Type B pancreatic cell (in vitro differentiated cells): ENCODE results near the gene NTSR2. TPM values are rescaled to one million over a fixed set of nuclear protein-coding genes. Genes with fewer than 3 reads are reported as not detected.

ENCODE experiments used
- DNase-seq: peaks from one replicate; pipeline ENCODE4 v3.0.0; 2021; ENCODE audit warnings: mixed read lengths; ENCODE audit not compliant: unreplicated experiment; ENCODE audit errors: extremely low spot score
- H3K27ac Mint-ChIP-seq: 2 replicates; pipeline ENCODE4 v1.8.0; 2021; ENCODE audit warnings: mild to moderate bottlenecking, mixed read lengths
- H3K27me3 Mint-ChIP-seq: 2 replicates; pipeline ENCODE4 v1.8.0; 2021; ENCODE audit warnings: mixed read lengths
- H3K36me3 Mint-ChIP-seq: 2 replicates; pipeline ENCODE4 v1.8.0; 2021; ENCODE audit warnings: mixed read lengths
- H3K4me1 Mint-ChIP-seq: one replicate; pipeline ENCODE4 v1.8.0; 2021; ENCODE audit warnings: mixed read lengths; ENCODE audit not compliant: unreplicated experiment
- H3K4me3 Mint-ChIP-seq: 2 replicates; pipeline ENCODE4 v1.8.0; 2021; ENCODE audit warnings: mild to moderate bottlenecking, mixed read lengths
- H3K9me3 Mint-ChIP-seq: 2 replicates; pipeline ENCODE4 v1.8.0; 2021; ENCODE audit warnings: mixed read lengths
- total RNA-seq: library from RNA; stranded (reverse); gene quantifications from 2 replicates; pipeline ENCODE4 v1.2.1, GENCODE V29; 2021; ENCODE audit warnings: low replicate concordance
- TF ChIP-seq, protein P1 (sequence below): fragments of 200-600 bp; sonication (generic); conservative IDR thresholded peaks from 2 replicates; pipeline ENCODE4 v1.5.0; 2021; ENCODE audit warnings: antibody characterized with exemption, mild to moderate bottlenecking

NTSR2 gene
- total RNA-seq, 1 donor from 2014 or later = not detected

- Mint-ChIP-seq H3K36me3 (no peaks in the 10 kb centered on the region), H3K4me3 (no peak overlapping the region), H3K27ac (no peak overlapping the region), H3K27me3 (no peaks in the 10 kb centered on the region), H3K9me3 (no peaks in the 10 kb centered on the region), H3K4me1 (peaks cover 6% of the 10 kb centered on the region)
- no peak for DNase-seq
- TF ChIP-seq, protein P1, sequence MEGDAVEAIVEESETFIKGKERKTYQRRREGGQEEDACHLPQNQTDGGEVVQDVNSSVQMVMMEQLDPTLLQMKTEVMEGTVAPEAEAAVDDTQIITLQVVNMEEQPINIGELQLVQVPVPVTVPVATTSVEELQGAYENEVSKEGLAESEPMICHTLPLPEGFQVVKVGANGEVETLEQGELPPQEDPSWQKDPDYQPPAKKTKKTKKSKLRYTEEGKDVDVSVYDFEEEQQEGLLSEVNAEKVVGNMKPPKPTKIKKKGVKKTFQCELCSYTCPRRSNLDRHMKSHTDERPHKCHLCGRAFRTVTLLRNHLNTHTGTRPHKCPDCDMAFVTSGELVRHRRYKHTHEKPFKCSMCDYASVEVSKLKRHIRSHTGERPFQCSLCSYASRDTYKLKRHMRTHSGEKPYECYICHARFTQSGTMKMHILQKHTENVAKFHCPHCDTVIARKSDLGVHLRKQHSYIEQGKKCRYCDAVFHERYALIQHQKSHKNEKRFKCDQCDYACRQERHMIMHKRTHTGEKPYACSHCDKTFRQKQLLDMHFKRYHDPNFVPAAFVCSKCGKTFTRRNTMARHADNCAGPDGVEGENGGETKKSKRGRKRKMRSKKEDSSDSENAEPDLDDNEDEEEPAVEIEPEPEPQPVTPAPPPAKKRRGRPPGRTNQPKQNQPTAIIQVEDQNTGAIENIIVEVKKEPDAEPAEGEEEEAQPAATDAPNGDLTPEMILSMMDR = no peak
Observed at GRCh38 chr2:11699686-11700670, 30.0 kb upstream of the NTSR2 start.

GRCh38 chr2:11698009-11698922 is 28.3 kb upstream of the NTSR2 start:
- no peak overlapping the region for H3K4me3 Mint-ChIP-seq
- no peaks in the 10 kb centered on the region for H3K27me3 Mint-ChIP-seq
- no peaks in the 10 kb centered on the region for H3K36me3 Mint-ChIP-seq
- H3K27ac Mint-ChIP-seq = no peak overlapping the region
- TF ChIP-seq, protein P1 = no peak
- H3K4me1 Mint-ChIP-seq = peaks cover 6% of the 10 kb centered on the region
- no peaks in the 10 kb centered on the region for H3K9me3 Mint-ChIP-seq
- no peak for DNase-seq

- H3K27me3 Mint-ChIP-seq = no peaks in the 10 kb centered on the region
- H3K4me1 Mint-ChIP-seq = peaks cover 10% of the 10 kb centered on the region
- TF ChIP-seq, protein P1 = no peak
- no peak overlapping the region for H3K27ac Mint-ChIP-seq
- H3K36me3 Mint-ChIP-seq = no peaks in the 10 kb centered on the region
- no peaks in the 10 kb centered on the region for H3K9me3 Mint-ChIP-seq
- DNase-seq = no peak
- H3K4me3 Mint-ChIP-seq = no peak overlapping the region
Observed at GRCh38 chr2:11697103-11697871, 27.3 kb upstream of the NTSR2 start.

DNA sequence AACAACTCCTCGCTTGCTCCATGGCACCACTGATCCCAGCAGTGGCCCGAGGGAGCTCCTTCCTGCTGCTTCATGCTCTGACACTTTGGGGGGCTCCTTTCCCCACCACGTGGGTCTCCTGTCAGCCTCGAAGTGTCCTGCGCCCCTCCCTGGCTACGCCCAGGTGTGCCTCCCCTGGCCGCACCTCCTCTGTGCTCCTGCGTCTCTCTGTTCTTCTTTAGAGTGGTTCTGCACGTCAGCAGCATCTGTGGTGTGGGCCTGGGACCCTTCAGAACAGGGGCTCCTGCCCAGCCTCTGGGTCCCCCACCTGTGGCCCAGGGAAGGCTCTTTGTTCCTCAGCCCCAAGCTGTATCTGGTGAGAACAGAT is 26.7 kb upstream of the NTSR2 start:
- Mint-ChIP-seq H3K4me3 (no peak overlapping the region), H3K9me3 (no peaks in the 10 kb centered on the region), H3K4me1 (peaks cover 10% of the 10 kb centered on the region), H3K27ac (no peak overlapping the region), H3K27me3 (no peaks in the 10 kb centered on the region), H3K36me3 (no peaks in the 10 kb centered on the region)
- TF ChIP-seq, protein P1 = no peak
- no peak for DNase-seq

GRCh38 chr2:11695576-11695975 is 25.6 kb upstream of the NTSR2 start:
- Mint-ChIP-seq H3K27ac (no peak overlapping the region), H3K9me3 (no peaks in the 10 kb centered on the region), H3K4me1 (peaks cover 10% of the 10 kb centered on the region), H3K4me3 (no peak overlapping the region), H3K36me3 (no peaks in the 10 kb centered on the region), H3K27me3 (no peaks in the 10 kb centered on the region)
- DNase-seq = no peak
- TF ChIP-seq, protein P1 = no peak
